ENCODE results near the gene PPP1R2. TPM values are rescaled to one million over a fixed set of nuclear protein-coding genes. Genes with fewer than 3 reads are reported as not detected.

Gene PPP1R2
- 79.0 and 99.2 TPM in 2 replicates for total RNA-seq

DNA sequence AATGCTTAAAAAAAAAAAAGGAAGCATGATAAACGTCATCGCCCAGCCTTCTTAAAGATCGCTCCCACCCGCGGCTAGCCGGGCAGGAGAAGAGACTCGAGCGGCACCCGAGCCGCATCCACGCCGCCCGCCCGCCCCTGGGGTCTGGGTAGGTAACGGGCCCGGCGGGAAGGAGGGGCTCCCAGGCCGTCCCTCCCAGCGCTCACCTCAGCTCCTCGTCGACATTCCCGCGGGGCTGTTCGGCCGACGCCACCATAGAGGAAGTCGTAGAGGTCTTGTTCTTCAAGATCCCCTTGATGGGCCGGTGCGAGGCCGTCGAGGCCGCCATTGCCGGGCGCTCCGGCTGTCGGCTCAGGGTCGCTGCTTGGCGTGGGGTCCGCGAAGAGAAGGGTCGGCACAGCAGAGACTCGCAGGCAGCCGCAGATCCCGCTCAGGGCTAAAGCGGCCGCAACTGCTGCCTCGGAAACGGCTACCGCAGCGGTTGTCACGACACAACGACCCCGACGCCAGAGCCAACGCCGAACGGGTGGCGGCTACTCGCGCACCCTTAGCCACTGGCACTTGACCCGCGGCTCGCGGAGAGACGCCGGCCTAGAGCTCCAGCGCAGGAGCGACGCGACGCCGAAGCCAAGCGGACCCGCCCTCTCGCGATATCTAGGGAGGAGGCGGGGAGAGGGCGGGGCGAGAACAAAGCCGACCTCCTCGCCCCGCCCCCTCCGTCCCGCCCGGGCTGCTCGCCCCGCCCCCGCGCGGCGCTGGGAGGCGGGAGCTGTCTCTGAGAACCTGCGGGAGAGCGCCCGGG, at the start of gene PPP1R2:
TSS of gene PPP1R2 (minus strand) at position 628 of the 802 bp plus-strand sequence. CDS start at position 328, 300 bp downstream.

DNA sequence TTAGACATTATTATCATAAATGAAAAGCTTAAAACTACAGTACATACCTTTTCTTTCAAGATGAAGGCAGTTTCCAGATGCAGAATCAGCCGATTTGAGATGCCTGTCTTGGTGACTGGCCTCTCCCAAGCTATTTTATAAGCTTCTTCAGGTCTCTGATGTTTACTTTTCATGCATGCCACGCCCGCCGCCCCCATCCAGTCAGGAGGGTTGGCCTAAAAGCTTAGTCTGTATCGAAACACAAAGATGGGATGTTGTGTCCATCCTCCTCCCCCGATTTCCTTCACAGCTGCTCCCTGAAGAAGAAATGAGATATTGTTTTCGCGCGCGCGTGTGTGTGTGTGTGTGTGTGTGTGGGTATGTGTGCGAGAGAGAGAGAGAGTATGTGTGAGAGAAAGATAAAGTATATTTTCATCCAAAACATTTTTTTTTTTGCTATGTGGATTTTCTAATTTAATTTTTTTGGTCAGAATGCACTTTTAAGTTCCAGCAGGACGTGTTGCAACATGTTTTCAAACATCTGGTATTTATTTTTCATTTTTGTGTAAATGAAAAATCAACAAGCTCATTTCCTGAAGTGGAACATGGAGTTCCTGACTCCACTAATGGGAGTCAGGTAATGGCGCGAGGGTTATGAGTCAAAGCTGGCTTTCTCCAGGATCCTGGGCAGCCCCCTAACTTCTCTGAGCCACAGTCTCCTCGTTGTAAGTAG, 40.9 kb upstream of the PPP1R2 start, which contains the start of gene APOD:
TSS of gene APOD (minus strand) at position 110 of the 712 bp plus-strand sequence. CDS start 4,479 bp downstream, outside the sequence.

Other genes with a start within 250 kb of the PPP1R2 start
- gene ACAP2, start 100.3 kb downstream of the PPP1R2 start, total RNA-seq: 56.1 and 61.3 TPM in 2 replicates
- 0.23 and 0.52 TPM in 2 replicates for gene APOD, start 40.6 kb upstream of the PPP1R2 start, total RNA-seq
- gene MUC20, start 177.7 kb upstream of the PPP1R2 start, total RNA-seq: 0.20 and 0.50 TPM in 2 replicates

Measured in smooth muscle cell of the pulmonary artery (primary cell).